K562 (cell line): ENCODE measurements around the gene TTC28.

ENCODE experiments used
- BDP1 ChIP-seq: IDR thresholded peaks from 3 replicates; pipeline ENCODE4 v1.6.1; 2011; ENCODE audit not compliant: insufficient read length, insufficient read depth
- NFYB ChIP-seq: IDR thresholded peaks from 2 replicates; pipeline ENCODE4 v1.6.1; 2011; ENCODE audit warnings: mild to moderate bottlenecking, moderate library complexity; ENCODE audit not compliant: insufficient read length; ENCODE audit errors: extremely low read depth
- NR3C1 ChIP-seq: sonication (generic); formaldehyde crosslinking; IDR thresholded peaks from 2 replicates; pipeline ENCODE4 v1.8.1; 2022; ENCODE audit warnings: missing genetic modification reagents
- SMARCA5 ChIP-seq: fragments of 450-650 bp; IDR thresholded peaks from 2 replicates; pipeline ENCODE4 v1.6.1; 2016
- TF ChIP-seq, protein P1 (sequence below): sonication (generic); formaldehyde crosslinking; IDR thresholded peaks from 2 replicates; pipeline ENCODE4 v1.8.1; 2022; ENCODE audit warnings: missing genetic modification reagents

DNA sequence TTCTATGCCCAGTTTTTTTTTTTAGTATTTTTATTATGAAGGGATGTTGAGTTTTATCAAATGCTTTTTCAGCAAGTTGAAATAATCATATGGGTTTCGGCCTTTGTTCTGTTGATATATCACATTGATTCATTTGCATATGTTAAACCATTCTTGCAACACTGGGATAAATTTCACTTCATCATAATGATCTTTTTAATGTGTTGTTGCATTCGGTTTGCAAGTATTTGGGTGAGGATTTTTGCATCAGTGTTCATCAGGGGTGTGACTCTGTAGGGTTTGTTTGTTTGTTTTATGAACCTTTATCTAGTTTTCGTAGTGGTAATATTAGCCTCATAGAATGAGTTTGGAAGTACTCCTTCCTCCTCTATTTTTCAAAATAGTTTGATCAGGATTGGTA is 103.5 kb downstream of the TTC28 start:
- TF ChIP-seq NR3C1 (CRISPR knock-in tag), result no peak
- no peak for TF ChIP-seq BDP1
- TF ChIP-seq, protein P1, sequence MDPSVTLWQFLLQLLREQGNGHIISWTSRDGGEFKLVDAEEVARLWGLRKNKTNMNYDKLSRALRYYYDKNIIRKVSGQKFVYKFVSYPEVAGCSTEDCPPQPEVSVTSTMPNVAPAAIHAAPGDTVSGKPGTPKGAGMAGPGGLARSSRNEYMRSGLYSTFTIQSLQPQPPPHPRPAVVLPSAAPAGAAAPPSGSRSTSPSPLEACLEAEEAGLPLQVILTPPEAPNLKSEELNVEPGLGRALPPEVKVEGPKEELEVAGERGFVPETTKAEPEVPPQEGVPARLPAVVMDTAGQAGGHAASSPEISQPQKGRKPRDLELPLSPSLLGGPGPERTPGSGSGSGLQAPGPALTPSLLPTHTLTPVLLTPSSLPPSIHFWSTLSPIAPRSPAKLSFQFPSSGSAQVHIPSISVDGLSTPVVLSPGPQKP (CRISPR knock-in tag), result no peak
- no peak for TF ChIP-seq NFYB
- no peak for TF ChIP-seq SMARCA5
